IMR-90 (cell line): Measurements from ENCODE around the gene CAMSAP3. TPM values are rescaled to one million over a fixed set of nuclear protein-coding genes. Genes with fewer than 3 reads are reported as not detected.

ENCODE experiments used
- ATAC-seq: fragments of 200-7000 bp; cut with Tn5 transposase; 2 replicates; pipeline ENCODE4 v1.9.1; 2020; ENCODE audit warnings: low read depth, mild to moderate bottlenecking, moderate library complexity
- BruUV-seq: library from RNA; stranded (reverse); fragments of 400-500 nt; replicated peaks from 2 replicates; lab custom pipeline; 2021; lab: Mats Ljungman, UMichigan
- CTCF ChIA-PET: fragments of 300-600 bp; formaldehyde crosslinking; extraction: SDS; loops from one replicate; lab custom pipeline; 2021; ENCODE audit warnings: antibody characterized with exemption; lab: Yijun Ruan, JAX
- POLR2A ChIA-PET: fragments of 300-600 bp; sonication (Branson Sonifier 250); formaldehyde crosslinking; loops from one replicate; lab custom pipeline; 2022; ENCODE audit warnings: antibody characterized with exemption; ENCODE audit not compliant: unreplicated experiment; lab: Charles Lee
- DNase-seq: peaks from one replicate; pipeline ENCODE4 v3.0.0; 2013
- H2AFZ ChIP-seq: replicated peaks from 2 replicates; pipeline ENCODE3; 2013; ENCODE audit warnings: low read length, mild to moderate bottlenecking; ENCODE audit not compliant: poor library complexity
- H2AK5ac ChIP-seq: 2 replicates; pipeline ENCODE4 v1.6.1; 2013; ENCODE audit warnings: low read depth, low read length, inconsistent platforms
- H2AK9ac ChIP-seq: replicated peaks from 2 replicates; pipeline ENCODE3; 2013; ENCODE audit warnings: mild to moderate bottlenecking, low read depth, low read length, moderate library complexity; ENCODE audit not compliant: poor library complexity
- H2BK120ac ChIP-seq: 2 replicates; pipeline ENCODE4 v1.6.1; 2013; ENCODE audit warnings: low read depth, low read length, inconsistent platforms
- H2BK15ac ChIP-seq: 3 replicates; pipeline ENCODE4 v1.6.1; 2013; ENCODE audit warnings: low read depth, low read length, inconsistent platforms
- H2BK20ac ChIP-seq: 2 replicates; pipeline ENCODE4 v1.6.1; 2013; ENCODE audit warnings: low read depth, mild to moderate bottlenecking, inconsistent platforms, low read length, moderate library complexity
- H2BK5ac ChIP-seq: 2 replicates; pipeline ENCODE4 v1.6.1; 2013; ENCODE audit warnings: mild to moderate bottlenecking, low read depth, low read length, inconsistent platforms; ENCODE audit not compliant: poor library complexity, severe bottlenecking
- H3K14ac ChIP-seq: replicated peaks from 2 replicates; pipeline ENCODE4 v1.6.1; 2013; ENCODE audit warnings: low read depth, low read length, inconsistent platforms
- H3K18ac ChIP-seq: 2 replicates; pipeline ENCODE4 v1.6.1; 2013; ENCODE audit warnings: low read depth, low read length, control low read depth
- H3K23ac ChIP-seq: 2 replicates; pipeline ENCODE4 v1.6.1; 2013; ENCODE audit warnings: low read depth, low read length, inconsistent platforms
- H3K27ac ChIP-seq: 2 replicates; pipeline ENCODE4 v1.5.1; 2013; ENCODE audit warnings: mild to moderate bottlenecking, control low read depth, low read length; ENCODE audit not compliant: insufficient read depth
- H3K27me3 ChIP-seq: 2 replicates; pipeline ENCODE4 v1.6.1; 2013; ENCODE audit warnings: low read length; ENCODE audit not compliant: control insufficient read depth, insufficient read depth
- H3K36me3 ChIP-seq: 2 replicates; pipeline ENCODE4 v1.6.1; 2013; ENCODE audit warnings: low read length, mixed read lengths; ENCODE audit not compliant: control insufficient read depth, insufficient read depth
- H3K4ac ChIP-seq: 2 replicates; pipeline ENCODE4 v1.6.1; 2013; ENCODE audit warnings: low read depth, low read length, inconsistent platforms
- H3K4me1 ChIP-seq: 2 replicates; pipeline ENCODE4 v1.6.1; 2013; ENCODE audit warnings: low read length, mixed read lengths; ENCODE audit not compliant: control insufficient read depth, insufficient read depth
- H3K4me2 ChIP-seq: 2 replicates; pipeline ENCODE4 v1.6.1; 2013; ENCODE audit warnings: low read depth, mild to moderate bottlenecking, control low read depth, low read length, moderate library complexity
- H3K4me3 ChIP-seq: 2 replicates; pipeline ENCODE4 v1.5.1; 2013; ENCODE audit warnings: low read depth, mild to moderate bottlenecking, control low read depth, low read length, moderate library complexity; ENCODE audit not compliant: insufficient read depth
- H3K56ac ChIP-seq: 2 replicates; pipeline ENCODE4 v1.6.1; 2013; ENCODE audit warnings: low read length, inconsistent platforms; ENCODE audit not compliant: insufficient read depth; ENCODE audit errors: extremely low read depth
- H3K79me1 ChIP-seq, 2 experiments: 2 replicates each; pipeline ENCODE4 v1.6.1; 2013; ENCODE audit warnings: low read length in 2 of 2, inconsistent platforms in 1 of 2, low read depth in 1 of 2
- H3K9ac ChIP-seq: 2 replicates; pipeline ENCODE4 v1.6.1; 2013; ENCODE audit warnings: low read depth, low read length, control low read depth
- H3K9me1 ChIP-seq: 2 replicates; pipeline ENCODE4 v1.6.1; 2013; ENCODE audit warnings: low read length, inconsistent platforms; ENCODE audit not compliant: insufficient read depth
- H3K9me3 ChIP-seq: 2 replicates; pipeline ENCODE4 v1.6.1; 2013; ENCODE audit warnings: low read length; ENCODE audit not compliant: control insufficient read depth, insufficient read depth
- H4K20me1 ChIP-seq: 2 replicates; pipeline ENCODE4 v1.6.1; 2013; ENCODE audit warnings: low read length, inconsistent platforms; ENCODE audit not compliant: insufficient read depth
- H4K5ac ChIP-seq: 2 replicates; pipeline ENCODE4 v1.6.1; 2013; ENCODE audit warnings: mild to moderate bottlenecking, low read depth, low read length, control low read depth
- H4K8ac ChIP-seq, 2 experiments: 2 replicates each; pipeline ENCODE4 v1.6.1; 2013; ENCODE audit warnings: low read depth in 2 of 2, low read length in 2 of 2, control low read depth in 1 of 2, inconsistent platforms in 1 of 2
- H4K91ac ChIP-seq: 2 replicates; pipeline ENCODE4 v1.6.1; 2013; ENCODE audit warnings: low read depth, low read length, inconsistent platforms; ENCODE audit not compliant: insufficient read depth
- BHLHE40 ChIP-seq: fragments of 150-350 bp; IDR thresholded peaks from 2 replicates; pipeline ENCODE4 v1.6.1; 2016; ENCODE audit warnings: mild to moderate bottlenecking, low read depth, low read length
- CEBPB ChIP-seq: IDR thresholded peaks from 2 replicates; pipeline ENCODE4 v1.6.1; 2012; ENCODE audit warnings: low read depth, low read length, improper control_type of control experiment
- CHD1 ChIP-seq: IDR thresholded peaks from 2 replicates; pipeline ENCODE4 v1.6.1; 2012; ENCODE audit warnings: low read depth, low read length, improper control_type of control experiment
- MAFK ChIP-seq: IDR thresholded peaks from 2 replicates; pipeline ENCODE4 v1.6.1; 2012; ENCODE audit warnings: low read depth, low read length, improper control_type of control experiment
- MAZ ChIP-seq: IDR thresholded peaks from 2 replicates; pipeline ENCODE4 v1.6.1; 2012; ENCODE audit warnings: low read depth, mild to moderate bottlenecking, low read length, improper control_type of control experiment, moderate library complexity, borderline replicate concordance
- MXI1 ChIP-seq: IDR thresholded peaks from 2 replicates; pipeline ENCODE4 v1.6.1; 2012; ENCODE audit warnings: low read depth, mild to moderate bottlenecking, low read length, moderate library complexity, borderline replicate concordance
- NFE2L2 ChIP-seq: fragments of 150-350 bp; IDR thresholded peaks from 2 replicates; pipeline ENCODE4 v1.6.1; 2016; ENCODE audit warnings: low read depth, mild to moderate bottlenecking, low read length
- POLR2A ChIP-seq: IDR thresholded peaks from 2 replicates; pipeline ENCODE4 v1.6.1; 2012; ENCODE audit warnings: mild to moderate bottlenecking, low read depth, low read length
- RAD21 ChIP-seq: IDR thresholded peaks from 2 replicates; pipeline ENCODE4 v1.6.1; 2012; ENCODE audit warnings: low read length, improper control_type of control experiment
- RCOR1 ChIP-seq: IDR thresholded peaks from 2 replicates; pipeline ENCODE4 v1.6.1; 2012; ENCODE audit warnings: mild to moderate bottlenecking, low read length, improper control_type of control experiment; ENCODE audit not compliant: insufficient replicate concordance
- RFX5 ChIP-seq: IDR thresholded peaks from 2 replicates; pipeline ENCODE4 v1.8.0; 2012; ENCODE audit warnings: low read depth, mild to moderate bottlenecking, low read length, moderate library complexity
- WGBS, 2 experiments: methylation state at CpG; one replicate each; pipeline versions ENCODE4 v1.1.5 to v1.1.7; 2013; ENCODE audit warnings: missing lambda C conversion rate in 2 of 2; ENCODE audit not compliant: insufficient read length in 1 of 2; ENCODE audit errors: extremely low coverage in 2 of 2; 5-methylcytosine and 5-hydroxymethylcytosine counted together
- dilution Hi-C: fragments of 300-500 bp; cut with HindIII; formaldehyde crosslinking; loops from one replicate; pipeline ENCODE4 v1.14.3; 2018; ENCODE audit warnings: low sequenced_read_pairs; ENCODE audit not compliant: unreplicated experiment
- in situ Hi-C: fragments of 300-500 bp; cut with MboI; formaldehyde crosslinking; loops from 3 replicates; pipeline ENCODE4 v1.14.3; 2019; ENCODE audit warnings: low sequenced_read_pairs, inconsistent platforms, mixed read lengths
- intact Hi-C: fragments of 100-400 bp; cut with micrococcal nuclease; formaldehyde crosslinking; loops from 2 replicates; pipeline ENCODE4 v1.10.0; 2022
- polyA plus RNA-seq, 3 experiments: library from polyadenylated mRNA; depleted of rRNA; stranded (reverse); fragments of >200 nt; gene quantifications; 2 replicates each; pipeline ENCODE4 v1.2.3, GENCODE V29; 2012; ENCODE audit warnings: low replicate concordance in 1 of 3
- total RNA-seq: library from RNA; depleted of rRNA; stranded (reverse); fragments of >200 nt; gene quantifications from 2 replicates; pipeline ENCODE4 v1.2.3, GENCODE V29; 2012
- TF ChIP-seq, protein P1 (sequence below): fragments of 150-350 bp; IDR thresholded peaks from 2 replicates; pipeline ENCODE4 v1.6.1; 2016; ENCODE audit warnings: low read depth, mild to moderate bottlenecking, low read length, moderate library complexity, borderline replicate concordance
- TF ChIP-seq, protein P2 (sequence below): fragments of 150-350 bp; IDR thresholded peaks from 2 replicates; pipeline ENCODE4 v1.6.1; 2017; ENCODE audit warnings: mild to moderate bottlenecking, antibody characterized with exemption, low read length, low read depth
- TF ChIP-seq, protein P3 (sequence below): conservative IDR thresholded peaks from 2 replicates; pipeline ENCODE4 v1.5.1; 2012; ENCODE audit warnings: mild to moderate bottlenecking, low read depth, low read length, improper control_type of control experiment

The CAMSAP3 gene
- total and polyA plus RNA-seq, 2 of the 4 experiments (the other 2 are of a cell fraction): not detected

DNA sequence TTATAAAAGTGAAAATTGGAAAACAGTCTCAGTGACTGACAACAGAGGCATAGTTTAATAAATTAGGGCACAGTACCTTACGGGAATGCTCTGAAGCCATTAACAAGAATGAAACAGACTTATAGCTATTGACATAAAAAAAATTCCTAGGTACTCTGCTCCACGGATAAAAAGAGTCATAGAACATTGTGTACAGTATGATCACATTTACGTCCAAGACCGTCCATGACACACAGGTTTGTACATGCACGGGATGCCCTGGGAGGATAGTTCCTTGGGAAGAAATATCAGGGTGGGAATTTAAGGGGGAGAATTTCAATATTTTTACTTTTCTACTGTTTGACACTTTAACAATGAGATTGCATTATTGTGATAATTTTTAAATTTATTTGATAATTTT is 24.9 kb upstream of the CAMSAP3 start:
- Histone ChIP-seq H2AK9ac (no peak overlapping the region), H4K91ac (no peak overlapping the region), H3K18ac (no peak overlapping the region), H2AFZ (no peak overlapping the region), H2BK15ac (no peak overlapping the region), H3K9ac (no peak overlapping the region), H3K79me1 (no peaks in the 10 kb centered on the region), H2BK120ac (no peak overlapping the region), H3K14ac (no peak overlapping the region), H3K9me1 (no peaks in the 10 kb centered on the region), H3K27ac (no peak overlapping the region), H2AK5ac (no peak overlapping the region), H3K4me2 (no peak overlapping the region), H3K23ac (no peak overlapping the region), H3K4me1 (no peaks in the 10 kb centered on the region), H3K4ac (no peak overlapping the region), H2BK20ac (no peak overlapping the region), H2BK5ac (no peak overlapping the region), H4K20me1 (no peaks in the 10 kb centered on the region), H4K8ac (no peak overlapping the region), H3K56ac (no peak overlapping the region), H3K9me3 (no peaks in the 10 kb centered on the region), H4K5ac (no peak overlapping the region), H3K27me3 (no peaks in the 10 kb centered on the region), H3K36me3 (no peaks in the 10 kb centered on the region), H3K4me3 (no peak overlapping the region)
- POLR2A ChIA-PET: no interaction called here
- TF ChIP-seq RAD21 (no peak), MAFK (no peak), NFE2L2 (no peak), RCOR1 (no peak), BHLHE40 (no peak), CHD1 (no peak), CEBPB (no peak), MXI1 (no peak), RFX5 (no peak), POLR2A (no peak), MAZ (no peak)
- TF ChIP-seq, protein P1, sequence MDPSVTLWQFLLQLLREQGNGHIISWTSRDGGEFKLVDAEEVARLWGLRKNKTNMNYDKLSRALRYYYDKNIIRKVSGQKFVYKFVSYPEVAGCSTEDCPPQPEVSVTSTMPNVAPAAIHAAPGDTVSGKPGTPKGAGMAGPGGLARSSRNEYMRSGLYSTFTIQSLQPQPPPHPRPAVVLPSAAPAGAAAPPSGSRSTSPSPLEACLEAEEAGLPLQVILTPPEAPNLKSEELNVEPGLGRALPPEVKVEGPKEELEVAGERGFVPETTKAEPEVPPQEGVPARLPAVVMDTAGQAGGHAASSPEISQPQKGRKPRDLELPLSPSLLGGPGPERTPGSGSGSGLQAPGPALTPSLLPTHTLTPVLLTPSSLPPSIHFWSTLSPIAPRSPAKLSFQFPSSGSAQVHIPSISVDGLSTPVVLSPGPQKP: no peak
- TF ChIP-seq, protein P2, sequence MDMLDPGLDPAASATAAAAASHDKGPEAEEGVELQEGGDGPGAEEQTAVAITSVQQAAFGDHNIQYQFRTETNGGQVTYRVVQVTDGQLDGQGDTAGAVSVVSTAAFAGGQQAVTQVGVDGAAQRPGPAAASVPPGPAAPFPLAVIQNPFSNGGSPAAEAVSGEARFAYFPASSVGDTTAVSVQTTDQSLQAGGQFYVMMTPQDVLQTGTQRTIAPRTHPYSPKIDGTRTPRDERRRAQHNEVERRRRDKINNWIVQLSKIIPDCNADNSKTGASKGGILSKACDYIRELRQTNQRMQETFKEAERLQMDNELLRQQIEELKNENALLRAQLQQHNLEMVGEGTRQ: no peak
- TF ChIP-seq, protein P3, sequence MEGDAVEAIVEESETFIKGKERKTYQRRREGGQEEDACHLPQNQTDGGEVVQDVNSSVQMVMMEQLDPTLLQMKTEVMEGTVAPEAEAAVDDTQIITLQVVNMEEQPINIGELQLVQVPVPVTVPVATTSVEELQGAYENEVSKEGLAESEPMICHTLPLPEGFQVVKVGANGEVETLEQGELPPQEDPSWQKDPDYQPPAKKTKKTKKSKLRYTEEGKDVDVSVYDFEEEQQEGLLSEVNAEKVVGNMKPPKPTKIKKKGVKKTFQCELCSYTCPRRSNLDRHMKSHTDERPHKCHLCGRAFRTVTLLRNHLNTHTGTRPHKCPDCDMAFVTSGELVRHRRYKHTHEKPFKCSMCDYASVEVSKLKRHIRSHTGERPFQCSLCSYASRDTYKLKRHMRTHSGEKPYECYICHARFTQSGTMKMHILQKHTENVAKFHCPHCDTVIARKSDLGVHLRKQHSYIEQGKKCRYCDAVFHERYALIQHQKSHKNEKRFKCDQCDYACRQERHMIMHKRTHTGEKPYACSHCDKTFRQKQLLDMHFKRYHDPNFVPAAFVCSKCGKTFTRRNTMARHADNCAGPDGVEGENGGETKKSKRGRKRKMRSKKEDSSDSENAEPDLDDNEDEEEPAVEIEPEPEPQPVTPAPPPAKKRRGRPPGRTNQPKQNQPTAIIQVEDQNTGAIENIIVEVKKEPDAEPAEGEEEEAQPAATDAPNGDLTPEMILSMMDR: no peak
- DNase-seq (no peak), ATAC-seq (no peak)
- no CpG with 5 or more reads among the region's 5 CpGs for WGBS, 2 experiments
- intact Hi-C loops (no loop called here), in situ Hi-C loops (no loop called here), dilution Hi-C loops (no loop called here)
- CTCF ChIA-PET: interaction anchor here (0.7 kb wide), 1 partner anchor 233 kb away, joined by 4 read pairs; no protein-coding TSS in a partner anchor
- no TSS peak for BruUV-seq
